K562 (cell line): Measurements from ENCODE around the gene RFT1. TPM values are rescaled to one million over a fixed set of nuclear protein-coding genes. Genes with fewer than 3 reads are reported as not detected.

Experiments used
- ARID4B ChIP-seq: sonication (generic); formaldehyde crosslinking; IDR thresholded peaks from 2 replicates; pipeline ENCODE4 v1.8.0; 2022; ENCODE audit warnings: mild to moderate bottlenecking, missing genetic modification reagents
- FOXA3 ChIP-seq, 2 experiments: fragments of 450-650 bp in 1 of 2; sonication (generic) in 1 of 2; formaldehyde crosslinking; IDR thresholded peaks in 1 of 2; conservative IDR thresholded peaks in 1 of 2; 2 replicates each; pipeline versions ENCODE4 v1.4.0 to v1.8.0; 2020 to 2022; ENCODE audit warnings: mild to moderate bottlenecking in 2 of 2, missing genetic modification reagents in 1 of 2
- HLTF ChIP-seq: fragments of 450-650 bp; IDR thresholded peaks from 2 replicates; pipeline ENCODE4 v1.6.1; 2016
- HMG20A ChIP-seq: fragments of 450-650 bp; formaldehyde crosslinking; conservative IDR thresholded peaks from 2 replicates; pipeline ENCODE4 v1.4.0; 2020; ENCODE audit warnings: mild to moderate bottlenecking, mixed read lengths
- IRF2 ChIP-seq: sonication (generic); formaldehyde crosslinking; IDR thresholded peaks from 2 replicates; pipeline ENCODE4 v1.8.1; 2022; ENCODE audit warnings: mild to moderate bottlenecking, missing genetic modification reagents
- PKNOX1 ChIP-seq: fragments of 450-650 bp; IDR thresholded peaks from 2 replicates; pipeline ENCODE4 v1.6.1; 2016
- RBBP5 ChIP-seq: fragments of 200-600 bp; sonication (generic); IDR thresholded peaks from 2 replicates; pipeline ENCODE4 v1.6.1; 2012; ENCODE audit warnings: borderline replicate concordance, mild to moderate bottlenecking, low read length, control low read depth, inconsistent platforms; ENCODE audit not compliant: insufficient read depth, poor library complexity, severe bottlenecking
- SFPQ ChIP-seq: fragments of 200-400 bp; formaldehyde crosslinking; IDR thresholded peaks from 2 replicates; pipeline ENCODE4 v1.6.1; 2017; ENCODE audit warnings: mild to moderate bottlenecking, low read depth, low read length, moderate library complexity
- SRSF9 ChIP-seq: fragments of 200-400 bp; formaldehyde crosslinking; IDR thresholded peaks from 2 replicates; pipeline ENCODE4 v1.6.1; 2017; ENCODE audit warnings: low read depth, low read length, borderline replicate concordance
- STAT6 ChIP-seq: sonication (generic); formaldehyde crosslinking; IDR thresholded peaks from 2 replicates; pipeline ENCODE4 v1.8.1; 2023; ENCODE audit warnings: mild to moderate bottlenecking, missing genetic modification reagents
- ZFX ChIP-seq: sonication (generic); formaldehyde crosslinking; IDR thresholded peaks from 2 replicates; pipeline ENCODE4 v1.8.0; 2022; ENCODE audit warnings: mild to moderate bottlenecking, missing genetic modification reagents, moderate library complexity
- ZNF134 ChIP-seq: fragments of 250-450 bp; sonication (Bioruptor Pico); conservative IDR thresholded peaks from 2 replicates; pipeline ENCODE4 v1.4.0; 2020
- ZNF165 ChIP-seq: fragments of 250-450 bp; sonication (Bioruptor Pico); IDR thresholded peaks from 2 replicates; pipeline ENCODE4 v1.4.0; 2020; ENCODE audit warnings: borderline replicate concordance
- ZNF79 ChIP-seq: fragments of 250-450 bp; sonication (Bioruptor Pico); IDR thresholded peaks from 2 replicates; pipeline ENCODE4 v1.4.0; 2020; ENCODE audit warnings: low read depth, mild to moderate bottlenecking, moderate library complexity
- polyA plus RNA-seq, 8 experiments: library from polyadenylated mRNA; depleted of rRNA in 4 of 8; stranded (reverse) in 5 of 8; unstranded in 3 of 8; fragments of >200 nt; fragmentation: Nextera tagmentation in 2 of 8; fragmentation: Illumina TruSeq in 1 of 8; extraction: Ambion mirVana in 2 of 8; extraction: Trizol in 1 of 8; gene quantifications; 2 replicates each; pipeline versions ENCODE4 v1.2.1 to v1.2.3, GENCODE V29; 2011 to 2014; ENCODE audit warnings: inconsistent platforms in 1 of 8, missing spikeins in 1 of 8
- total RNA-seq, 7 experiments: library from RNA; depleted of rRNA in 6 of 7; stranded (reverse); fragments of >200 nt in 6 of 7; fragmentation: Illumina TruSeq in 2 of 7; extraction: Trizol in 2 of 7; gene quantifications; 2 replicates each; pipeline versions ENCODE4 v1.2.1 to v1.2.3, GENCODE V29; 2011 to 2021; ENCODE audit warnings: low replicate concordance in 1 of 7

RFT1 gene
- total and polyA plus RNA-seq, 9 of the 15 experiments (the other 6 are each of a cell fraction or from before 2014, with no cell fraction given): 4.4 to 23.8 (median 8.9) TPM

- TF ChIP-seq ZNF165 (no peak), IRF2 (CRISPR knock-in tag) (no peak), RBBP5 (peak; percentile 23), ZFX (no peak), PKNOX1 (peak; percentile 76), HMG20A (CRISPR knock-in tag) (no peak), SFPQ (no peak), ZNF79 (no peak), SRSF9 (no peak), STAT6 (CRISPR knock-in tag) (no peak), ZNF134 (CRISPR knock-in tag) (no peak), ARID4B (peak; percentile 42; the same call in 1 of the 2 replicates), FOXA3 (CRISPR knock-in tag; conservative IDR thresholded peaks at IDR 0.05 in 1 of 2, IDR thresholded peaks at IDR 0.05 in 1 of 2) (no peak; a peak in 1 of 4 replicates), HLTF (no peak)
These were observed 57.3 kb downstream of the RFT1 start (continued) for GRCh38 chr3:53072653-53073552.
